Colon (tissue), 2 donors: ENCODE data around the gene NGDN.
A peak's percentile ranks its signal among the peaks of the same experiment; 100 is the strongest.
"Not testable (repeated sequence)": the region's sequence is repeated elsewhere in the genome, so short reads cannot be mapped to it uniquely, and the experiment has no call there.

Experiments used
- FAIRE-seq: peaks from 2 replicates; lab custom pipeline; 2012; peaks lifted over from hg19 to GRCh38; lab: Jason Lieb, UNC
- donor health status: control.
- donor health status: control.

Gene NGDN, protein sequence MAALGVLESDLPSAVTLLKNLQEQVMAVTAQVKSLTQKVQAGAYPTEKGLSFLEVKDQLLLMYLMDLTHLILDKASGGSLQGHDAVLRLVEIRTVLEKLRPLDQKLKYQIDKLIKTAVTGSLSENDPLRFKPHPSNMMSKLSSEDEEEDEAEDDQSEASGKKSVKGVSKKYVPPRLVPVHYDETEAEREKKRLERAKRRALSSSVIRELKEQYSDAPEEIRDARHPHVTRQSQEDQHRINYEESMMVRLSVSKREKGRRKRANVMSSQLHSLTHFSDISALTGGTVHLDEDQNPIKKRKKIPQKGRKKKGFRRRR

DNA sequence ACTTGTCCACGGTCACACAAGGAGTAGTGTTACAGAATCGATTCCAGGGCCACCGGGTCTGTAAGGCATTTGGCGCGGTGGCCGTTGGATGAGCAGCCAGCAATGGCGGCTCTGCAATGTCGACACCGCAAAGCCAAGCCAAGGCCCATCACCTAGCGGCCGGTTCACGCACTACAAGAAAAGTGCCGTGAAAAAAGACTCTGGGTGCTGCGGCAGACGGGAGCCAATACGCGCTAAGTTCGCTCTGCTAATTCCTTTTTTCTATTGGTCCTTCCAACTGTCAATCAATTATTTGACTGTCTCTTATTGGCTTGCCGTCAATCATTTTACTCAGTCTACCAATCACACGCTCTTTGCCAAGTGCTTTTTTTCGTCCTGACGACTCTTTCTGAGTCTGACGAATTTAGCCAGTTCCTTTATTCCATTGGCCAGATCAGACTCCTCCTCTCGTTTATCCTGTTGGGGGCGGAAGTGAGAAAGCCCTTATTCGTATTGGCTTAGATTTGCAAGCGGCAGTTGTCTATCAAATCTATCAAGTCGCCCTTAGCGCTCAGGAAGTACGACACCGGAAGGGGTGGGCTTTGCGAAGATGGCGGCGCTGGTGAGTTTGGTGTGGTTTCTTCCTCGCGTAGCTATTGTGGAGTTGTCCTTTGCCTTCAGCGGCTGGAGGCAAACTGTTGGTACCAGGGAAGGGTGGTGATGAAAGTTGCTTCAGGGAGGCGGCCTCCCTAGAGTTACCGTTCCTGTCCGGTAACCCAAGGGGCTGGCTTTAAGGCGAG lies at the start of gene NGDN:
NGDN (plus strand) TSS at position 577 of the 779 bp plus-strand sequence; CDS start at position 590, 13 bp downstream.
- peak; percentile 98 for FAIRE-seq

DNA sequence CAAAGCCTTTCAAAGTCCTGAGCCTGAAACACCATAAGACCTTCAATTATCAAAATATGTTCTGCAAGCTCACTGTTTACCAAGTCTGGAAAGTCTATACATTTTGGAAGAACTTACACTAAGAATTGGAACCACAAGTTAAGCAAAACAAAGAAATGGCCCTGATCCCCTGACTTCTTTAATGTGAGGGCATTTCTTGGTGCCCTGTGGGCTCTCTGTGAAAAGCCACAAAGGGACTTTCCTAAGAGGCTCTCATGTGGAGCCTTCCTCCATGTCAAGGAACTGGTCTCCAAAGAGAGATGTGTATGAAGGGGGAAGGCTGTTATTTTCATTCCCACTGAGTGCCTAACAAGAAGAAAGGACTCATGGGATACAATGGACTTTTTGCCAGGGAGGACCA lies 47.9 kb upstream of the NGDN start:
- FAIRE-seq: no peak

DNA sequence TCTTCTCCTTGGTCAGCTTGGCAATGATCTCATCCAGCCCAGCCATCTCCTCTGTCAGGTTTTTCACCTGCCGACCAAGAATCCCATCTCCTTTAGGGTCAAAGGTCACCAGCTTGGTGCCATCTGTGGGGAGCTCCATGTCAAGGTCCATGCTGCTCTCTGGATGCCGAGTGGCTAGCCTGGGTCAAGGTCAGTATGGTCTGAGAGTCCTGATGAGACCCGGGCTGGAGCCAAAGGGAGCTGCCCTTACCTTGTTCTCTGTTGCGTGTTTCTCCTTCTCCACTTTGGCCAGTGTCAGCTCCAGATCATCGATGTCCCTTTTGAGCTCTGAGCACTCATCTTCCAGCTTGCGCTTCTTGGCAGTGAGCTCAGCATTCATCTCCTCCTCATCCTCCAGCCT lies 45.8 kb upstream of the NGDN start:
- no peak for FAIRE-seq

DNA sequence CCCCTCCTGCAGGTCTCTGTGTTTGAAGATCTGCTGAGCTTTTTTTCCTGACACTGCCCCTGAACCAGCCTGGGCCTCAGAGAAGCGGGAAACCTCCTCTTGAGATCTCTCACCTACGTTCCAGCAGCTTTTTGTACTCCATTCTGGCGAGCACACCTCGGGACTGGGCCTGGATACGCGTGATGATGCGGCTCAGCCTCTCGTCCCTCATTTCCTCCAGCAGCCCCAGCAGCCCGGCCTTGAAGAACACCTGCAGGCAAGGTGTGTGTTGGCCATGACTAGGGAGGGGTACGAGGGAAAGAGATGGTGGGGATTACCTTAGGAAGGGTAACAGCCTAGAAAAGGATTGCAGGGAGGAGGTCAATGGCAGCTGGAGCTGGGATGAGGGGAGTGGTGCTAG lies 44.3 kb upstream of the NGDN start:
- FAIRE-seq: no peak

DNA sequence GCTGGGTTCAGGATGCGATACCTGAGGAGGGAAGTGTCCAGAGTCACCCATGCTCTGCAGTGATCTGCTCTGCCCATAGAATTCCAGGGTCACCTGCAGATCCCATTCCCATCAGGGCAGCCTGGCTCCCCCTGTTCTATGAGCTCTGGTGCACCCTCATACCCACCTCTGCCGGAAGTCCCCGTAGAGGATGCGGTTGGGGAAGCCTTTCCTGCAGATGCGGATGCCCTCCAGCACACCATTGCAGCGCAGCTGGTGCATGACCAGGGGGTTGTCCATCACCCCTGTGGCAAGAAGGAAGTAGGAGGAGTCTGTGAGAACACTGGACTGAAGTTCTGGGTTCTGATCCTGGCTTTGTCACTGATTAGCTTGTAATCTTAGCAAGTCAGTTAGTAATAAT lies 43.7 kb upstream of the NGDN start:
- FAIRE-seq: not testable (repeated sequence)

DNA sequence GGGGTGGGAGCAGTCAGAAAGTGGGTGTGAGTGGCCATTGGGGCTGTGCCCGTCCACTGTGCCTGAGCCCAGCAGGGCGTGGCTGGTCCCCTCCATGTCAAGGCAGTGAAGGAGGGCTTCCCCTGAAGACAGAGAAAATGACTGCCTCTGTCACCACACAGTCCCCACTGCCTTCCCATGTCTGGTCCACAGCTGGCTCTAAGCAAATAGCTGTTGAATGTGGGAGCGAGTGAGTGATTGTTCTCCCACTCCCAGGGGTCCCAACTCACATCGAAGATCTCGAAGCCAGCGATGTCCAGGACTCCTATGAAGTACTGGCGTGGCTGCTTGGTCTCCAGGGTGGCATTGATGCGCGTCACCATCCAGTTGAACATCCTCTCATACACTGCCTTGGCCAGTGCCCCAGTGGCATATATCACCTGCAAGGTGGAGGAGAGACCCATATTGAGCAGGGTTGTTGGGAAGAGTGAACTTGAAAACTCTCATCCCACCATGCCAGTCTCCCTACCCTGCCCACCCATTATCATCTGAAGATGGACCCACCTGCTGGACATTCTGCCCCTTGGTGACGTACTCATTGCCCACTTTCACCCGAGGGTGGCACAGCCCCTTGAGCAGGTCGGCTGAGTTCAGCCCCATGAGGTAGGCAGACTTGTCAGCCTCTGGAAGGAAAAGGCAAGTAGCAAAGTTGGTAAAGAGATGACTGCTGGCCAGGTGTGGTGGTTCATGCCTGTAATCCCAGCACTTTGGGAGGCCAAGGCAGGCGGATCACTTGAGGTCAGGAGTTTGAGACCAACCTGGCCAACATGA lies 40.6 kb upstream of the NGDN start:
- no peak for FAIRE-seq

DNA sequence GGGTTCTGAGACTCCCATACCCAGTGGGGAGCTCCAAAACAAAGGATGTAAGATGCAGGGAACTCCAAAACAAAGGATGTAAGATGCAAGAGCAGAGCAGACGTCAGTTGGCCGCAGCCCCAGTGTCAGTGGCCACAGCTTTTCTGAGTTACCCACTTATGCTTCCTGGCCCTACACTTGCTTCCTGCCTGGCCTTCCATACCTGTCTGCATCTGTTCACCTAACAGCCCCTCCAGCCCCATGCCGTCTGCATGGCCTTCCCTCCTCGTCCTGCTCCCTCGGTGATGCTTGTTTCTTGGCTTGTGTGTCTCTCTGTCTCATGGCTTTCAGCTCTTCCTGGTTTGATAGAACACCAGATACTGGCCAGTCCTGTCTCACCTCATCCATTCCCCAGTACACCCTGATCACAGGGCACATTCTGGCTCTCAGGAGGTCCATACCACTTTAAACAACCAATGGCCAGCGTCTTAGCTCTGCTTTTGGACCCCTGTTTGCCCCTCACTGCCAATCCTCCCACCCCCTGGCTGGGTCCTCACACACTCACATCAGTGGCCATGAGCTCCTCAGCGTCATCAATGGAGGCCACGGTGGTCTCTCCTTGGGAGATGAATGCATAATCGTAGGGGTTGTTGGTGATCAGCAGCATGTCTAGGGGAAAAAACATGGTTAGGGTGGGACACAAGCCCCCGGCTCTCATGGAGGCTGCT lies 39.3 kb upstream of the NGDN start:
- FAIRE-seq: no peak

DNA sequence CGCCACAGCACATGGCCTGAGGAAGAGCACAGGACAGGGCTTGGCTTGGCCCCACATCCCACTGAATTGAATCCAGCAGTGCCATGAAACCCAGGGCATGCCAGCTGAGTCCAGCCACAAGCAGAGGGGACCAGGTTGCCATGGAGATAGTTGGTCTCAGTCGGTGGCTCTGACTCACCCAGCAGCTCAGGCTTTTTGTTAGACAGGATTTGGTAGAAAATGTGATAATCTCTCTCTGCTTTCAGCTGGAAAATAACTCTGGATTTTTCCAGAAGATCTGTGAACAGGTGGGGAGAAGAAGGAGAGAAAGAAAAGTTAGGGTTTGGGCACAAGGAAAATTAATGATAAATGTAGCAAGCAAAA lies 38.8 kb upstream of the NGDN start:
- no peak for FAIRE-seq

DNA sequence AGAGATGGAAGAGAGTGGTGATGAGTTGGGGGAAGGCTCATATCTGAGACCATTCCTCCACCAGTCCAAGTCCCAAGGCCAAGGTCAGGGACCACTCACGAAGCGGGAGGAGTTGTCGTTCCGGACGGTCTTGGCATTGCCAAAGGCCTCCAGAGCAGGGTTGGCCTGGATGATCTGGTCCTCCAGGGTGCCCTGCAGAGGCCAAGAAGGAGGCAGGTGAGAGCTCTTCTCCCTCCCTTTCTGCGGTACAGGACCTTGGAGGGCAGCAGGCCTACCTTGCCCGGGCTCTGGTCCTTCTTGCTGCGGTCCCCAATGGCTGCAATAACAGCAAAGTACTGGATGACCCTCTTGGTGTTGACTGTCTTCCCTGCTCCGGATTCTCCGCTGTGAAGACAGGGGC lies 38.0 kb upstream of the NGDN start:
- FAIRE-seq: no peak

DNA sequence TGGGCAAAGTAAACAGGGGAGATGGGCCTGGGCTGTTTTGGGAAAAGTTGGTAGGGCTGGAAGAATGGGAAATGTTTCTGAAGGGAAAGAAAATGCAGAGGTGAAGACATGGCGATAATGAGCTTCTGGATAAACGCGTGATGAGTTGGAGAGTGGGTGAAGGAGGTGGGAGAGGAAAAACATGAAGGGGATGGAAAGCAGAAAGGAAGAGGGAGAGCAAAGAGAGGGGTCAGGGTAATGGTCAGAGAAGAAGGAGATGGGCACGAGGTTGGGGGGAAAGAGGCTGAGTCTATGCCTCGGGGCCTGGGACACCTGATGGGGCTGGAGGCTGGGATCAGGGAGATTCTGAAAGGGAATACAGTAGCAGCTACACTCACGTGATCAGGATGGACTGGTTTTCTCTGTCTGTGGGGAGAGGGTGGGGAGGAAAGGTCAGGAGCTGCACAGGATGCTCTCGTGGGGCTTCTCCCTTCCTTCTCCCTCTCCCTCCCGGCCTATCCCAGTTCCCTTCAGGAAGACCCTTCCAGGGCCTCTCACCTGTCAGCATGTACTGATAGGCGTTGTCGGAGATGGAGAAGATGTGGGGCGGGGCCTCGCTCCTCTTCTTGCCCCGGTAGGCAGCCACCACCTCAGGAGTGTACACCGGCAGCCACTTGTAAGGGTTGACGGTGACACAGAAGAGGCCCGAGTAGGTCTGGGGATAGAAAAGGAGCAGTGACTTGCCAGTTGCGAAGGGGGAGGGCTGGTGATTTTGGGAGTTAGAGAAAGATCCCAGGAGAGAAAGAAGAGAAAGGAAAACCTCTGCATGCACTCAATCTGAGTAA lies 37.2 kb upstream of the NGDN start:
- FAIRE-seq: no peak

DNA sequence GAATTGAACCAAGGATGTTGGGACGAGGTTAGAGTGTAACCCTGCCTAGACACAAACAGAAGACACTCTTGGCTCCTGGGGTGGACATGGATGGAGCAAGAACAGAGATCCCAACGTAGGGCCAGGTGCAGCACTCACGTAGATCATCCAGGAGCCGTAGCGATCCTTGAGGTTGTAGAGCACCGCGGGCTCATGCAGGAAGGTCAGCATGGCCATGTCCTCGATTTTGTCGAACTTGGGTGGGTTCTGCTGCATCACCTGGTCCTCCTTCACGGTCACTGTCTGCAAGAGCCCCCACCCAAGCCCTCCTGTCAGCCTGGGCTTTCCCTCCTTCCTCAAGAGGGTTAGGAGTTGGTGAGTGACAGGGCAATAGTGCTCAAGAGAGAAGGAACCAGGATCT lies 36.6 kb upstream of the NGDN start:
- no peak for FAIRE-seq

DNA sequence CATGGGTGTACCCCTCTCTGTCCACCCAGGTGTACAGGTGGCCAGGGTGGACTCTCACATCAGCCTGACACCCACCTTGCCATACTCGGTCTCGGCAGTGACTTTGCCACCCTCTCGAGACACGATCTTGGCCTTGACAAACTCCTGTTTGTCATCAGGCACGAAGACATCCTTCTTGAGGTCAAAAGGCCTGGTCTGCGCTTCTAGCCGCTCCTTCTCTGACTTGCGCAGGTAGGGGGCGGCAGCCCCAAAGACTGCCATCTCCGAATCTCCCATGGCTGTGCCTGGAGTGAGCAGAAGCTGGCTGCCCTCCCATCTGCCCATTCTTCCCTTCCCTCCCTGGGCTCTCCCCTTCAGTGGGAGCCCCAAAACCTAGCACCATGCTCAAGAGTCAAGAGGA lies 36.0 kb upstream of the NGDN start:
- no peak for FAIRE-seq

DNA sequence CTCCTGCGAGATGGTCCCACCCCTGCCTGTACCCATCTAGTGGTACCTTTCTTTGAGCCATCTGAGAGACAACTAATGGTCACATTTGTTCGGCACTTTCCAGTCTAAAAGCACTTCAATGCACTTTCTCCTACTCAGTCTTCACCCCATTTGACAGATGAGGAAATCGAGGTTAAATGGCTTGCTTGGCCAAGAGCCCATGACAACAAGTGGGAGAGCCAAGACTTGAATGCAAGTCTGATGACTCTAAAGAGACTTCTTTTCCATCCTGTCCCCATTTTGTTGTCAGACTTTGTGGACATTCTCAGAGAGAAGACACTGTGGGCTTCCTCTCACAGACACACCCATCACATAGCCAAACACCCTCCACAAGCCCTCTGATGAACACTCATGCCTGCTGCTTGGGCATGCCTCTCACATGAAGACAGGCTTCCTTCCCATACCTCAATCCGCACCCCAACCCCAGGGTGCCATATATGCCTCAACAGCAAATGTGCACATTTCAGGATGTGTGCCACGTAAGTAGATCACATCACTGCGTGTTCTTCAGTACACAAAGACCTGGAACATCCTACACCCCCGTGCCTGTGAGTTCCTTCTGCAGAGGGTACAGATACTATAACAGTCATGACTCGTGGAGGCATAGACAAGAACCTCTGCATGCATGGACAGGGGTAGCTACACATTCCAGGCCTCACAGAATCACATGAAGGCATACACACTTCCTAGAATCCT lies 34.8 kb upstream of the NGDN start:
- FAIRE-seq: no peak

DNA sequence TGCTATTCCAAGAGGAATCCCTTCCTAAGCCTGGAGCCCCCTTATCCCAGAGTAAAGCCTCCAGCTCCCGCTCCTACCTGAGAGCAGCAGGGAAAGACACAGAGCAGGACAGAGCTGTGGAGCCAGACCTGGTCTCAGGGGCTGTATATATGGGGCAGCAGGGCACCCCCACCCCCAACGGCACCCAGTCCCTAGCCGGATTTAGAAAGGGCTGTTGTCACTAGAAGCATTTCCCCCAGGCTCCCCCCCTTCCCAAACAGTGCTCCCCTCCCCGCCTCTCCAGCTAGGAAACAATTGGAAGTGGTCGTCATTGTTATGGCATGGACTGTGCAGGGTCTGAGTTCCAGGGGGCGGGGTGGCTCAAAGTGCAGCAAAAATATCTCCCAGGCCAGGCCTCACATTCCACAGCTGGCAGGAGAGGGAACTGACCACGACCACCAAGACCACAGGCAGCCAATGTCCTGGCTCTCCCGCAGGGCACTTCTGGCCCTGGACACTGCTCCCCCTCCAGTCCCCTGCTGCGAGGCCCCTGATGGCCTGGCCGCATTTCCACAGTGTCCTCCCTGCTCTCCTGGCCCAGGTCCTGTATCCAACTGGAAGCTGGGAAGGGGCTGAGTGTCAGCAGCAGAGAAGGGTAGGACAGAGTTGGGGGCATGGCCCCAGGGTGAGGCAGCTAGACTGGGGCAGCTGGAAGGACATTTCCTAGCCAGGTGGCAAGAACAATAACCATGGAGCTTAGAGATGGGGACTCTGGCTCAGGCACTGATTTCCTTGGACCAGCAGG lies 33.8 kb upstream of the NGDN start, which contains the start of gene MYH7:
MYH7 (minus strand) TSS at position 118 of the 784 bp plus-strand sequence. CDS start 1,928 bp downstream, outside the sequence.
- FAIRE-seq: no peak

DNA sequence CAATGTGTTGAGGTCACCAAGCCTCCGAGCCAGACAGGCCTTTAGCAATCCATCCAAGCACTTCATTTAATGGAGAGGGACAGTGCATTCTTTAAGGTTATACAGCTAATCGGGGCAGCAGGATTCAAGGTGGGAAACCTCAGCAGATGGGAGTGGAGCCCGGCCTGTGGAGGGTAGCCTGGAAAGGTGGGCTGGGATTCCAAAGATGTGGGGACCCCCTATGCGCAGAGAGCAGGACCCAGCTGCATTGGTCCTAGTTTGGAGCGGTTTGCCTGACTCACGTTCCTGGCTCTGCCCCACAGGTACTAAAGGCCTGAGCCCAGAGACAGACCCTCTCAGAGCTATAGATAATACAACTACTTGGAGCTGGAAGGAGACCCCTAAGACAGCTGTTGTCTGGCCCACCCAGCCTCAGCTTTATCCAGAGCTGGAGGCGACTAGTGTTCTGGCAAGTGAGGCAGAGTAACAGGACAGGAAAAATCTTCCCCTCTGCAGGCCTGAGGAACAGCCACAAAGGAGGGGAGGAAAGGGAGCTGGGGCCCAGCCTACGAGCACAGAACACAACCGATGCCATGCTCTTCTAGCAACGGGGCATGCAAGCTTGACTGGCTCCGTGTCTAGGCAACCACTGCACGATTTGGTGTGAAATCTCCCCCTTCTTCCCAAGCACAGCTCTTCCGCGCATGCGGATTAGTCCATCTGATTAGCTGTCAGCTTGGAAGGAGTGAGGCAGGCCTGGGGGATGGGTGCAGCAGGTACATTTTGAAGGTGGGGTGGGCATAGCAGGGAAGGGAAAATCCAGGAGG lies 33.0 kb upstream of the NGDN start:
- no peak for FAIRE-seq

DNA sequence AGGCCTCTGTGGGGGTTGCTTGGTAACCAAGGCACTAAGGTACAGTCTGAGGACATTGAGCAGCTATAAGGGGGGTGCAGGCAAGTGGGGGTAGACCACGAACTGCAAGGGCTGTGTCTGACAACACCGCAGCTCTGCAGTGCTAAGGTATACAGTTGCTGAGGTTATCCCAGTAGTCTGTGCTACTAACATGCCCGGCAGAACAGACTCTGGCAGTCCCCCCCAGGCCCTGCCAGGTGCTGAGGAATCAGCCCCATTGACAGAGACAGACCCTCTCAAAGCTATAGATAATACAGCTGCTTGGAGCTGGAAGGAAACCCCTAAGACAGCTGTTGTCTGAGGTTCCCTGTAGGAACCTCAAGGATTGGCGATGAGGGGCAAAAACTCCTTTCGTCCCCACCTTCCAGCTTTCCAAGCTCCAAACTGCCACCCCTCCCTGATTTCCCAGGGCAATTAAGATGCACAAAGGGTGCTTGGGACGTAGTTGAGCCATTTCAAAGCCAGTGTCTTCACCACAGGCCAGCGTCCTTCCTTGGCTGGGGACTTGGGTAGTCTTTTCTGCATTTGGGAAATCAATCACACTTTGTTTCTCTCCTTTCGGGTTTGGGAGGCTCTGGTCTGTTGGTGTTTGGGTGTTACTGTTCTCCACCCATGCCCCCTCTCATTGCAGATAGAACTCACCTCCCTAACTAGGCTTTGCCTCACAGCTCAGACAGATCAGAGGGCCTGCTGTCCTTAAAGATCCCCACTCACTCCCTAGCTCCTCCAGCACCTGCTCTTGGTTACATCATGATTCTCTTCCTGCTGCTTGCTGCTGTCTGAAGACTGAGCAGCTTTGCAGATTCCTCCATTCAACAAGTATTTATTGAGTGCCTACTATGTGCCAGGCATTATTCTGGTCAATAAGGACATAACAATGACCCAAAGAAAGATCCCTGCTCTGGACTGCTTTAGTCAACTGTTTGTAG lies 32.1 kb upstream of the NGDN start:
- FAIRE-seq: no peak

DNA sequence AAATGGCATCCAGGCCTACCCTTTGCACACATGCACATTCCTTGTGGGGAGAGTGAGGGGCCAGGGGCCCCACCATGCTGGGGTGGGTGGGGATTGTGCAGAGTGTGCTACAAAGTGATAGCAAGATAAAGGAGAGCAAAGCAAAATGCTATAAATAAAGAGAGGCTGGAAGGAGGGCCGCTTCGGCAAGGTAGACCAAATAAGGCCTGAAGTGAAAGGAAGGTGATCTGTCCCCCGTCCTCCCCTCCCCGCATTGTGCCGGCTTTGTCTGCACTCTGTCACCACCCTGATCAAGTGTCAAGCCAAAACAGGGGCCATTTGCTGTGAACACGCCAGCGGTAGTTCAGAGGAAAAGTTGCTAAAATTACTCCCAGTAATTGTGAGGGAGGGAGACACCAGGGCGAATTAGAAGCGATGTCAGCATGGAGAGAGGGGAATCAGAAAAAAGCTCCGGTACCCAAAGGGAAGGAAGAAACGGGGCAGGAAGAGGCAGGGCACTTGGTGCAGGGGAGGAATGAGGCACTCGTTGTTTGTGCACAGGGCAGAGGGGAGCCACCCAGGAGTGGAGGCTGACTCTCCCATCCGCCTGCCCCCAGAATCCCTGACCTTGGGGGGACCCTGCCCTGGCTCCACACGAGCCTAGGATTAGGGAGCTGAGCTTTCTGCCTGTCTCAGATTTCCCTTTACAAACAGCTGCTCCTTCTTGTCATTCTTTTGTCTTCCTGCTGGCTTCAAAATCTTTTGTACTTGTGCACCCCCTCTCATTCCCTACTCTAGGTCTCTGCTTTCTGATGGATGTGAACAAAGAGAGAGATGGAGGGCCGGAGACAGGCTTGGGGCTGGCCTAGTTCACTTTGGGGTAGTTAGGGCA lies 31.2 kb upstream of the NGDN start:
- no peak for FAIRE-seq
